GM23248 (cell line): ENCODE measurements around the gene FUBP1. TPM values are rescaled to one million over a fixed set of nuclear protein-coding genes. Genes with fewer than 3 reads are reported as not detected.

Experiments used
- DNase-seq: peaks from one replicate; pipeline ENCODE4 v3.0.0-alpha.2; 2015
- H2AFZ ChIP-seq: fragments of 200-600 bp; sonication (generic); 2 replicates; pipeline ENCODE4 v1.6.1; 2016; ENCODE audit warnings: antibody characterized with exemption
- H3F3A ChIP-seq: fragments of 200-600 bp; sonication (generic); 2 replicates; pipeline ENCODE4 v1.6.1; 2016; ENCODE audit warnings: mild to moderate bottlenecking, antibody characterized with exemption, mixed run types; ENCODE audit not compliant: insufficient read depth
- H3K27ac ChIP-seq: fragments of 200-600 bp; sonication (generic); 2 replicates; pipeline ENCODE4 v1.5.1; 2016; ENCODE audit warnings: mild to moderate bottlenecking
- H3K27me3 ChIP-seq: fragments of 200-600 bp; sonication (generic); replicated peaks from 2 replicates; pipeline ENCODE4 v1.6.1; 2016; ENCODE audit warnings: mild to moderate bottlenecking; ENCODE audit not compliant: insufficient read depth
- H3K36me3 ChIP-seq: fragments of 200-600 bp; sonication (generic); 2 replicates; pipeline ENCODE4 v1.6.1; 2016; ENCODE audit warnings: low read depth, mild to moderate bottlenecking
- H3K4me1 ChIP-seq: fragments of 200-600 bp; sonication (generic); 2 replicates; pipeline ENCODE4 v1.6.1; 2016; ENCODE audit warnings: mild to moderate bottlenecking; ENCODE audit not compliant: insufficient read depth
- H3K4me2 ChIP-seq: fragments of 200-600 bp; sonication (generic); one replicate; pipeline ENCODE4 v1.6.1; 2016; ENCODE audit warnings: mild to moderate bottlenecking; ENCODE audit not compliant: unreplicated experiment
- H3K4me3 ChIP-seq: fragments of 200-600 bp; sonication (generic); 2 replicates; pipeline ENCODE4 v1.5.1; 2016; ENCODE audit warnings: mild to moderate bottlenecking
- H3K79me2 ChIP-seq: fragments of 200-600 bp; sonication (generic); 2 replicates; pipeline ENCODE4 v1.6.1; 2016; ENCODE audit warnings: mild to moderate bottlenecking; ENCODE audit not compliant: insufficient read depth
- H3K9ac ChIP-seq: fragments of 200-600 bp; sonication (generic); 2 replicates; pipeline ENCODE4 v1.6.1; 2016; ENCODE audit warnings: mild to moderate bottlenecking
- H3K9me2 ChIP-seq: fragments of 200-600 bp; sonication (generic); 2 replicates; pipeline ENCODE4 v1.6.1; 2016; ENCODE audit warnings: mixed run types, mild to moderate bottlenecking, moderate library complexity; ENCODE audit not compliant: insufficient read depth
- H3K9me3 ChIP-seq: fragments of 200-600 bp; sonication (generic); one replicate; pipeline ENCODE4 v1.6.1; 2017; ENCODE audit warnings: low read depth
- H4K20me1 ChIP-seq: fragments of 200-600 bp; sonication (generic); 2 replicates; pipeline ENCODE4 v1.6.0; 2016; ENCODE audit not compliant: insufficient read depth
- EZH2 ChIP-seq: fragments of 200-600 bp; sonication (generic); IDR thresholded peaks from 2 replicates; pipeline ENCODE4 v1.6.1; 2018; ENCODE audit warnings: antibody characterized with exemption, mild to moderate bottlenecking; ENCODE audit not compliant: insufficient read depth, poor library complexity, severe bottlenecking
- EZH2phosphoT487 ChIP-seq: fragments of 200-600 bp; sonication (generic); IDR thresholded peaks from 2 replicates; pipeline ENCODE4 v1.6.1; 2018; ENCODE audit warnings: antibody characterized with exemption, moderate library complexity, mild to moderate bottlenecking, low read depth; ENCODE audit not compliant: insufficient read depth
- WGBS, 2 experiments: methylation state at CpG; one replicate each; pipeline ENCODE4 v1.1.6; 2015 to 2017; ENCODE audit warnings: low lambda C conversion rate in 2 of 2, low coverage in 1 of 2; ENCODE audit errors: missing lambda C conversion rate in 2 of 2; 5-methylcytosine and 5-hydroxymethylcytosine counted together
- in situ Hi-C: fragments of 300-500 bp; cut with MboI; formaldehyde crosslinking; loops from 2 replicates; pipeline ENCODE4 v1.15.0; 2020
- polyA plus RNA-seq: library from polyadenylated mRNA; unstranded; fragments of >200 nt; fragmentation: Nextera tagmentation; extraction: Ambion mirVana; gene quantifications from 2 replicates; pipeline ENCODE4 v1.2.1, GENCODE V29; 2016
- total RNA-seq: library from RNA; depleted of rRNA; stranded (reverse); fragments of >200 nt; shearing (Covaris generic); gene quantifications from 2 replicates; pipeline ENCODE4 v1.2.3, GENCODE V29; 2014

Gene FUBP1
- total and polyA plus RNA-seq, 2 experiments from 2014 or later: 52.2 to 59.1 TPM

- H3F3A ChIP-seq: peaks cover 97% of the 10 kb centered on the region
- H2AFZ ChIP-seq: no peak overlapping the region
- H3K27me3 ChIP-seq: no peaks in the 10 kb centered on the region
- WGBS, 2 experiments: 94 to 100% methylated on average over 2 of the region's 2 CpGs
- H3K27ac ChIP-seq: no peak overlapping the region
- H3K36me3 ChIP-seq: peaks cover 81% of the 10 kb centered on the region
- H3K9me3 ChIP-seq: no peaks in the 10 kb centered on the region
- no peak for DNase-seq
- no peak overlapping the region for H3K9ac ChIP-seq
- no peaks in the 10 kb centered on the region for H4K20me1 ChIP-seq
- H3K4me3 ChIP-seq: no peak overlapping the region
- in situ Hi-C loops: no loop called here
- H3K4me2 ChIP-seq: no peak overlapping the region
- peaks cover 52% of the 10 kb centered on the region for H3K79me2 ChIP-seq
- H3K9me2 ChIP-seq: no peaks in the 10 kb centered on the region
- TF ChIP-seq EZH2phosphoT487 (no peak), EZH2 (no peak)
- no peaks in the 10 kb centered on the region for H3K4me1 ChIP-seq
Measured at GRCh38 chr1:77945345-77945744, 33.5 kb downstream of the FUBP1 start.

- in situ Hi-C loops: no loop called here
- peaks cover 60% of the 10 kb centered on the region for H3K36me3 ChIP-seq
Measured at GRCh38 chr1:77942400-77943140, 36.3 kb downstream of the FUBP1 start.

GRCh38 chr1:77940921-77941570, 37.8 kb downstream of the FUBP1 start:
- peak overlapping the region; percentile 7 for H3K27ac ChIP-seq
- in situ Hi-C loops: no loop called here

More at GRCh38 chr1:77942400-77943140, 36.3 kb downstream of the FUBP1 start:
- Histone ChIP-seq H3K4me1 (no peaks in the 10 kb centered on the region), H4K20me1 (no peaks in the 10 kb centered on the region), H3K79me2 (peaks cover 24% of the 10 kb centered on the region), H3K27ac (no peak overlapping the region), H3K4me2 (no peak overlapping the region), H3F3A (peaks cover 97% of the 10 kb centered on the region), H3K9me2 (no peaks in the 10 kb centered on the region), H3K4me3 (no peak overlapping the region), H3K27me3 (no peaks in the 10 kb centered on the region), H2AFZ (no peak overlapping the region), H3K9me3 (no peaks in the 10 kb centered on the region), H3K9ac (no peak overlapping the region)
- DNase-seq: no peak
- TF ChIP-seq EZH2phosphoT487: no peak
- TF ChIP-seq EZH2: no peak
- 95 to 97% methylated on average over 4 of the region's 4 CpGs for WGBS, 2 experiments

GRCh38 chr1:77938651-77939050, 40.2 kb downstream of the FUBP1 start:
- no peaks in the 10 kb centered on the region for H3K27me3 ChIP-seq
- H2AFZ ChIP-seq: no peak overlapping the region
- H3K79me2 ChIP-seq: peaks cover 10% of the 10 kb centered on the region; the same call in 1 of the 2 replicates
- in situ Hi-C loops: no loop called here
- peaks cover 79% of the 10 kb centered on the region for H3F3A ChIP-seq
- no peaks in the 10 kb centered on the region for H3K9me3 ChIP-seq
- no peak overlapping the region for H3K4me2 ChIP-seq
- H3K9ac ChIP-seq: no peak overlapping the region
- no peaks in the 10 kb centered on the region for H3K4me1 ChIP-seq
- H4K20me1 ChIP-seq: no peaks in the 10 kb centered on the region
- H3K9me2 ChIP-seq: no peaks in the 10 kb centered on the region
- H3K36me3 ChIP-seq: peaks cover 50% of the 10 kb centered on the region
- TF ChIP-seq EZH2phosphoT487: no peak
- no peak for TF ChIP-seq EZH2
- DNase-seq: no peak
- no peak overlapping the region for H3K4me3 ChIP-seq
- H3K27ac ChIP-seq: no peak overlapping the region

More at GRCh38 chr1:77940921-77941570, 37.8 kb downstream of the FUBP1 start:
- Histone ChIP-seq H3F3A (peaks cover 90% of the 10 kb centered on the region), H3K9me2 (no peaks in the 10 kb centered on the region), H3K4me3 (no peak overlapping the region), H2AFZ (no peak overlapping the region), H3K9me3 (no peaks in the 10 kb centered on the region), H3K79me2 (peaks cover 9% of the 10 kb centered on the region), H3K27me3 (no peaks in the 10 kb centered on the region), H3K4me1 (no peaks in the 10 kb centered on the region), H3K4me2 (no peak overlapping the region), H3K9ac (no peak overlapping the region), H4K20me1 (no peaks in the 10 kb centered on the region), H3K36me3 (peaks cover 56% of the 10 kb centered on the region)
- whole genome bisulfite sequencing, 2 experiments: 86 to 87% methylated on average over 4 of the region's 4 CpGs
- no peak for TF ChIP-seq EZH2phosphoT487
- peak; percentile 20 for DNase-seq
